IMR-90 (cell line): ENCODE results near the gene GVQW3. TPM values are rescaled to one million over a fixed set of nuclear protein-coding genes. Genes with fewer than 3 reads are reported as not detected.

Source experiments
- ATAC-seq: fragments of 200-7000 bp; cut with Tn5 transposase; 2 replicates; pipeline ENCODE4 v1.9.1; 2020; ENCODE audit warnings: low read depth, mild to moderate bottlenecking, moderate library complexity
- BruUV-seq: library from RNA; stranded (reverse); fragments of 400-500 nt; replicated peaks from 2 replicates; lab custom pipeline; 2021; lab: Mats Ljungman, UMichigan
- CTCF ChIA-PET: fragments of 300-600 bp; formaldehyde crosslinking; extraction: SDS; loops from one replicate; lab custom pipeline; 2021; ENCODE audit warnings: antibody characterized with exemption; lab: Yijun Ruan, JAX
- POLR2A ChIA-PET: fragments of 300-600 bp; sonication (Branson Sonifier 250); formaldehyde crosslinking; loops from one replicate; lab custom pipeline; 2022; ENCODE audit warnings: antibody characterized with exemption; ENCODE audit not compliant: unreplicated experiment; lab: Charles Lee
- DNase-seq: peaks from one replicate; pipeline ENCODE4 v3.0.0; 2013
- H2AFZ ChIP-seq: replicated peaks from 2 replicates; pipeline ENCODE3; 2013; ENCODE audit warnings: low read length, mild to moderate bottlenecking; ENCODE audit not compliant: poor library complexity
- H2AK5ac ChIP-seq: 2 replicates; pipeline ENCODE4 v1.6.1; 2013; ENCODE audit warnings: low read depth, low read length, inconsistent platforms
- H2AK9ac ChIP-seq: replicated peaks from 2 replicates; pipeline ENCODE3; 2013; ENCODE audit warnings: mild to moderate bottlenecking, low read depth, low read length, moderate library complexity; ENCODE audit not compliant: poor library complexity
- H2BK120ac ChIP-seq: 2 replicates; pipeline ENCODE4 v1.6.1; 2013; ENCODE audit warnings: low read depth, low read length, inconsistent platforms
- H2BK15ac ChIP-seq: 3 replicates; pipeline ENCODE4 v1.6.1; 2013; ENCODE audit warnings: low read depth, low read length, inconsistent platforms
- H2BK20ac ChIP-seq: 2 replicates; pipeline ENCODE4 v1.6.1; 2013; ENCODE audit warnings: low read depth, mild to moderate bottlenecking, inconsistent platforms, low read length, moderate library complexity
- H2BK5ac ChIP-seq: 2 replicates; pipeline ENCODE4 v1.6.1; 2013; ENCODE audit warnings: mild to moderate bottlenecking, low read depth, low read length, inconsistent platforms; ENCODE audit not compliant: poor library complexity, severe bottlenecking
- H3K14ac ChIP-seq: replicated peaks from 2 replicates; pipeline ENCODE4 v1.6.1; 2013; ENCODE audit warnings: low read depth, low read length, inconsistent platforms
- H3K18ac ChIP-seq: 2 replicates; pipeline ENCODE4 v1.6.1; 2013; ENCODE audit warnings: low read depth, low read length, control low read depth
- H3K23ac ChIP-seq: 2 replicates; pipeline ENCODE4 v1.6.1; 2013; ENCODE audit warnings: low read depth, low read length, inconsistent platforms
- H3K27ac ChIP-seq: 2 replicates; pipeline ENCODE4 v1.5.1; 2013; ENCODE audit warnings: mild to moderate bottlenecking, control low read depth, low read length; ENCODE audit not compliant: insufficient read depth
- H3K27me3 ChIP-seq: 2 replicates; pipeline ENCODE4 v1.6.1; 2013; ENCODE audit warnings: low read length; ENCODE audit not compliant: control insufficient read depth, insufficient read depth
- H3K36me3 ChIP-seq: 2 replicates; pipeline ENCODE4 v1.6.1; 2013; ENCODE audit warnings: low read length, mixed read lengths; ENCODE audit not compliant: control insufficient read depth, insufficient read depth
- H3K4ac ChIP-seq: 2 replicates; pipeline ENCODE4 v1.6.1; 2013; ENCODE audit warnings: low read depth, low read length, inconsistent platforms
- H3K4me1 ChIP-seq: 2 replicates; pipeline ENCODE4 v1.6.1; 2013; ENCODE audit warnings: low read length, mixed read lengths; ENCODE audit not compliant: control insufficient read depth, insufficient read depth
- H3K4me2 ChIP-seq: 2 replicates; pipeline ENCODE4 v1.6.1; 2013; ENCODE audit warnings: low read depth, mild to moderate bottlenecking, control low read depth, low read length, moderate library complexity
- H3K4me3 ChIP-seq: 2 replicates; pipeline ENCODE4 v1.5.1; 2013; ENCODE audit warnings: low read depth, mild to moderate bottlenecking, control low read depth, low read length, moderate library complexity; ENCODE audit not compliant: insufficient read depth
- H3K56ac ChIP-seq: 2 replicates; pipeline ENCODE4 v1.6.1; 2013; ENCODE audit warnings: low read length, inconsistent platforms; ENCODE audit not compliant: insufficient read depth; ENCODE audit errors: extremely low read depth
- H3K79me1 ChIP-seq, 2 experiments: 2 replicates each; pipeline ENCODE4 v1.6.1; 2013; ENCODE audit warnings: low read length in 2 of 2, inconsistent platforms in 1 of 2, low read depth in 1 of 2
- H3K9ac ChIP-seq: 2 replicates; pipeline ENCODE4 v1.6.1; 2013; ENCODE audit warnings: low read depth, low read length, control low read depth
- H3K9me1 ChIP-seq: 2 replicates; pipeline ENCODE4 v1.6.1; 2013; ENCODE audit warnings: low read length, inconsistent platforms; ENCODE audit not compliant: insufficient read depth
- H3K9me3 ChIP-seq: 2 replicates; pipeline ENCODE4 v1.6.1; 2013; ENCODE audit warnings: low read length; ENCODE audit not compliant: control insufficient read depth, insufficient read depth
- H4K20me1 ChIP-seq: 2 replicates; pipeline ENCODE4 v1.6.1; 2013; ENCODE audit warnings: low read length, inconsistent platforms; ENCODE audit not compliant: insufficient read depth
- H4K5ac ChIP-seq: 2 replicates; pipeline ENCODE4 v1.6.1; 2013; ENCODE audit warnings: mild to moderate bottlenecking, low read depth, low read length, control low read depth
- H4K8ac ChIP-seq, 2 experiments: 2 replicates each; pipeline ENCODE4 v1.6.1; 2013; ENCODE audit warnings: low read depth in 2 of 2, low read length in 2 of 2, control low read depth in 1 of 2, inconsistent platforms in 1 of 2
- H4K91ac ChIP-seq: 2 replicates; pipeline ENCODE4 v1.6.1; 2013; ENCODE audit warnings: low read depth, low read length, inconsistent platforms; ENCODE audit not compliant: insufficient read depth
- CHD1 ChIP-seq: IDR thresholded peaks from 2 replicates; pipeline ENCODE4 v1.6.1; 2012; ENCODE audit warnings: low read depth, low read length, improper control_type of control experiment
- RCOR1 ChIP-seq: IDR thresholded peaks from 2 replicates; pipeline ENCODE4 v1.6.1; 2012; ENCODE audit warnings: mild to moderate bottlenecking, low read length, improper control_type of control experiment; ENCODE audit not compliant: insufficient replicate concordance
- WGBS, 2 experiments: methylation state at CpG; one replicate each; pipeline versions ENCODE4 v1.1.5 to v1.1.7; 2013; ENCODE audit warnings: missing lambda C conversion rate in 2 of 2; ENCODE audit not compliant: insufficient read length in 1 of 2; ENCODE audit errors: extremely low coverage in 2 of 2; 5-methylcytosine and 5-hydroxymethylcytosine counted together
- dilution Hi-C: fragments of 300-500 bp; cut with HindIII; formaldehyde crosslinking; loops from one replicate; pipeline ENCODE4 v1.14.3; 2018; ENCODE audit warnings: low sequenced_read_pairs; ENCODE audit not compliant: unreplicated experiment
- in situ Hi-C: fragments of 300-500 bp; cut with MboI; formaldehyde crosslinking; loops from 3 replicates; pipeline ENCODE4 v1.14.3; 2019; ENCODE audit warnings: low sequenced_read_pairs, inconsistent platforms, mixed read lengths
- intact Hi-C: fragments of 100-400 bp; cut with micrococcal nuclease; formaldehyde crosslinking; loops from 2 replicates; pipeline ENCODE4 v1.10.0; 2022
- polyA plus RNA-seq, 3 experiments: library from polyadenylated mRNA; depleted of rRNA; stranded (reverse); fragments of >200 nt; gene quantifications; 2 replicates each; pipeline ENCODE4 v1.2.3, GENCODE V29; 2012; ENCODE audit warnings: low replicate concordance in 1 of 3
- total RNA-seq: library from RNA; depleted of rRNA; stranded (reverse); fragments of >200 nt; gene quantifications from 2 replicates; pipeline ENCODE4 v1.2.3, GENCODE V29; 2012

The GVQW3 gene
- total and polyA plus RNA-seq, 2 of the 4 experiments (the other 2 are of a cell fraction), result 0.96 to 1.1 TPM

- TF ChIP-seq RCOR1 (no peak), CHD1 (no peak)
- POLR2A ChIA-PET, result no interaction called here
- Histone ChIP-seq H3K4ac (no peak overlapping the region), H3K9me3 (peaks cover 9% of the 10 kb centered on the region), H2AK5ac (no peak overlapping the region), H2BK20ac (no peak overlapping the region), H2AK9ac (no peak overlapping the region), H3K18ac (no peak overlapping the region), H4K20me1 (no peaks in the 10 kb centered on the region; the same call in 1 of the 2 replicates), H3K9ac (no peak overlapping the region), H3K14ac (no peak overlapping the region), H2BK15ac (no peak overlapping the region), H4K5ac (no peak overlapping the region), H3K23ac (no peak overlapping the region), H3K4me2 (no peak overlapping the region), H3K9me1 (no peaks in the 10 kb centered on the region), H4K91ac (no peak overlapping the region), H3K4me3 (no peak overlapping the region), H2AFZ (no peak overlapping the region), H3K79me1 (no peaks in the 10 kb centered on the region), H3K56ac (no peak overlapping the region), H3K4me1 (no peaks in the 10 kb centered on the region), H2BK5ac (no peak overlapping the region), H3K36me3 (no peaks in the 10 kb centered on the region), H2BK120ac (no peak overlapping the region), H3K27me3 (peaks cover 2% of the 10 kb centered on the region; the same call in 1 of the 2 replicates), H4K8ac (no peak overlapping the region), H3K27ac (no peak overlapping the region)
- no peak for ATAC-seq
- 100% methylated on average over 2 of the region's 4 CpGs; no CpG with 5 or more reads in 1 of the 2 experiments for WGBS, 2 experiments
- dilution Hi-C loops, result no loop called here
- CTCF ChIA-PET, result interaction anchor here (0.6 kb wide), 1 partner anchor 9 kb away, joined by 4 read pairs; no protein-coding TSS in a partner anchor
- intact Hi-C loops, result no loop called here
- BruUV-seq, result no TSS peak
- DNase-seq, result no peak
- in situ Hi-C loops, result no loop called here
Measured at GRCh38 chr11:76337923-76338322, 43.2 kb upstream of the GVQW3 start.
